Subcutaneous preadipocyte (primary cell): ENCODE data around the gene CETN1. TPM values are rescaled to one million over a fixed set of nuclear protein-coding genes. Genes with fewer than 3 reads are reported as not detected.

ENCODE experiments used
- total RNA-seq: library from RNA; depleted of rRNA; stranded (reverse); fragments of >200 nt; gene quantifications from 2 replicates; pipeline ENCODE4 v1.2.3, GENCODE V29; 2012

Gene CETN1
- total RNA-seq, result not detected in 2 replicates

DNA sequence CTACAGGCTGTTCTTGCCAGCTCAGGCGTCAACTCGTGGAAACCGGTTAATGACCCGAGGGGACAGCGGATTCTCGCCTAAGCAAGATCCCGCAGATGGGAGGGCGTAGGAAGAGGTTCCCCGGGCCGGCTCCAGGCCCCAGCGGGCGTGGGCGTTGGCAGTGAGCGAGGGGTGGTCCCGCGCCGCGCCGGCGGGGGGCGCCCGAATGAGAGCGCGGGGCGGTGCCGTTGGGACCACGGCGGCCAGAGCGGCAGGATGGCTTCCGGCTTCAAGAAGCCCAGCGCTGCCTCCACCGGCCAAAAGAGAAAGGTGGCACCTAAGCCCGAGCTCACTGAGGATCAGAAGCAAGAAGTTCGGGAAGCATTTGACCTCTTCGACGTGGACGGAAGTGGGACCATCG, at the start of gene CETN1:
CETN1 (plus strand) TSS at position 227 of the 400 bp plus-strand sequence; CDS start at position 256, 29 bp downstream.

Other genes starting within 250 kb of the CETN1 start
- 92.6 and 115 TPM in 2 replicates for gene COLEC12, start 79.7 kb upstream of the CETN1 start, total RNA-seq
- gene CLUL1, start 16.6 kb downstream of the CETN1 start, total RNA-seq, result not detected in 2 replicates
- gene TYMS, start 77.3 kb downstream of the CETN1 start, total RNA-seq, result 20.9 and 25.7 TPM in 2 replicates
- gene ENOSF1, start 132.2 kb downstream of the CETN1 start, total RNA-seq, result 42.6 and 62.8 TPM in 2 replicates
- gene YES1, start 231.9 kb downstream of the CETN1 start, total RNA-seq, result 81.9 and 109 TPM in 2 replicates